ENCODE data around the gene ABCA1.

GRCh38 chr9:104779334-104779733 lies 148.6 kb downstream of the ABCA1 start:
- TF ChIP-seq CTCF (conservative IDR thresholded peaks at IDR 0.05 in 1 of 2, IDR thresholded peaks at IDR 0.05 in 1 of 2; ENCODE audit: low read depth in 1 of 2, low read length in 2 of 2) (no peak), EZH2 (IDR thresholded peaks at IDR 0.05; ENCODE audit: low read length, missing control alignments) (no peak)

Data from fibroblast of lung (primary cell).